ENCODE data around the gene LIN28A. TPM values are rescaled to one million over a fixed set of nuclear protein-coding genes. Genes with fewer than 3 reads are reported as not detected.

LIN28A gene
- total RNA-seq, 4 donors from 2014 or later: 0.14 TPM; not detected in 3

- H3K4me3 ChIP-seq: no peak overlapping the region
- no peaks in the 10 kb centered on the region for H3K9me3 ChIP-seq
- TF ChIP-seq CTCF (IDR thresholded peaks at IDR 0.05) (no peak), POLR2A (IDR thresholded peaks at IDR 0.05) (no peak)
- intact Hi-C loops (cut with DNase I; ENCODE audit: low total_unique reads): no loop called here
- peaks cover 7 to 30% of the 10 kb centered on the region in 2 donors for H3K27me3 ChIP-seq
- no peak overlapping the region for H3K27ac ChIP-seq
- no peaks in the 10 kb centered on the region for H3K4me1 ChIP-seq
- H3K36me3 ChIP-seq: no peaks in the 10 kb centered on the region
- DNase-seq: peak; percentile 54 to 76
Measured at GRCh38 chr1:26408604-26409003, 2.0 kb upstream of the LIN28A start.

GRCh38 chr1:26409191-26409807 lies 1.3 kb upstream of the LIN28A start:
- no peak overlapping the region for H3K27ac ChIP-seq
- H3K4me1 ChIP-seq: no peaks in the 10 kb centered on the region
- H3K36me3 ChIP-seq: no peaks in the 10 kb centered on the region
- H3K9me3 ChIP-seq: no peaks in the 10 kb centered on the region
- TF ChIP-seq POLR2A (IDR thresholded peaks at IDR 0.05) (no peak), CTCF (IDR thresholded peaks at IDR 0.05) (no peak)
- intact Hi-C loops (cut with DNase I; ENCODE audit: low total_unique reads): no loop called here
- DNase-seq: no peak
- H3K4me3 ChIP-seq: no peak overlapping the region
- peaks cover 7 to 30% of the 10 kb centered on the region in 2 donors for H3K27me3 ChIP-seq

GRCh38 chr1:26411624-26412074 lies 1.0 kb downstream of the LIN28A start:
- intact Hi-C loops (cut with DNase I; ENCODE audit: low total_unique reads): no loop called here
- DNase-seq: no peak
- TF ChIP-seq CTCF (IDR thresholded peaks at IDR 0.05) (no peak), POLR2A (IDR thresholded peaks at IDR 0.05) (no peak)
- no peak overlapping the region for H3K4me3 ChIP-seq
- H3K9me3 ChIP-seq: no peaks in the 10 kb centered on the region
- no peaks in the 10 kb centered on the region for H3K36me3 ChIP-seq
- H3K27ac ChIP-seq: no peak overlapping the region
- H3K27me3 ChIP-seq: peaks cover 7 to 30% of the 10 kb centered on the region in 2 donors
- H3K4me1 ChIP-seq: no peaks in the 10 kb centered on the region

- intact Hi-C loops (cut with DNase I; ENCODE audit: low total_unique reads): no loop called here
- Histone ChIP-seq H3K4me3 (no peak overlapping the region), H3K27ac (no peak overlapping the region), H3K36me3 (no peaks in the 10 kb centered on the region), H3K9me3 (no peaks in the 10 kb centered on the region), H3K4me1 (no peaks in the 10 kb centered on the region), H3K27me3 (peaks cover 7 to 30% of the 10 kb centered on the region in 2 donors)
- no peak for DNase-seq
- TF ChIP-seq POLR2A (IDR thresholded peaks at IDR 0.05): no peak
Measured at GRCh38 chr1:26412180-26412840, 1.7 kb downstream of the LIN28A start.

GRCh38 chr1:26413031-26413430 lies 2.4 kb downstream of the LIN28A start:
- intact Hi-C loops (cut with DNase I; ENCODE audit: low total_unique reads): no loop called here
- no peaks in the 10 kb centered on the region for H3K9me3 ChIP-seq
- no peak overlapping the region for H3K4me3 ChIP-seq
- TF ChIP-seq CTCF (IDR thresholded peaks at IDR 0.05): no peak
- no peak overlapping the region for H3K27ac ChIP-seq
- H3K27me3 ChIP-seq: peaks cover 7 to 30% of the 10 kb centered on the region in 2 donors
- no peak for DNase-seq
- no peaks in the 10 kb centered on the region for H3K36me3 ChIP-seq
- no peaks in the 10 kb centered on the region for H3K4me1 ChIP-seq

All from uterus (tissue), 4 donors.